Activated CD4-positive, CD25-positive, alpha-beta regulatory T cell treated with anti-CD3 and anti-CD28 coated beads, Interleukin-2, amount 50 U/mL, for 16 hours (primary cell): Measurements from ENCODE around the gene BLACAT1.
"Not testable (repeated sequence)": the region's sequence is repeated elsewhere in the genome, so short reads cannot be mapped to it uniquely, and the experiment has no call there.

ENCODE experiments used
- DNase-seq: peaks from one replicate; pipeline ENCODE4 v3.0.0-alpha.2; 2020; ENCODE audit warnings: low read depth, low spot score

The BLACAT1 gene

GRCh38 chr1:205441716-205442050 lies 14.2 kb downstream of the BLACAT1 start:
- DNase-seq = no peak

DNA sequence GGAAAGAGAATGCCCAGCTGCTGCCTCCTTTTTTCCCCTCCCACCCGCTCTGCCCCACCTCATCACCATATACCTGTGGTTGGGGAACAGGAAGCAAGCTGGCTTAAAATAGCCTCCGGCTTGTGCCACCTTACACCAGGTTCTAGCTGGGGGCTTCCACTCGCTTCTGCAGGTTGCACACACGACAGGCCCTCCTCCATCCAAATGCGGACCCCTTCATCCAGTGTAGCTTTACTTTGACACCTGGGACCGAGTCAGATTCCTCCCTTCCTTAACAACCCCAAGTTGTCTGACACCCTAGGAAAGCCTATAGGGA lies 14.6 kb downstream of the BLACAT1 start:
- no peak for DNase-seq

GRCh38 chr1:205440476-205441317 lies 15.1 kb downstream of the BLACAT1 start:
- peak; percentile 31 for DNase-seq

DNA sequence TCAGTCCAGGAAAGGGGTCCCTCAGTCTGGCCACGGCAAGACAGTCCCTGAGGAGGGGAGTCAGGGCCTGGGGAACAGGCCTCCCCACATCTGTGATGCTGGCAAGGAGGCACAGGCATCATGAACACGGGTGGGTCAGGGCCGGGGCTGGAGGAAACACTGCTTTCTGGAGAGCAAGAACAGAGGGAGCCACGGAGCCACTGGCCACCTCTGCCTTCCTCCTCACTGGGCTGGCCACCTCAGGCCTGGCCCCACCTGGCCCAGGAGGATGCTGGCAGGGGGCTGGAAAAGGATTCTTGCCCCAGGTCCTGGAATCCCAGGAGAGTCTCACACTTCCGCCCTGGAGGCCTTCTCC lies 15.7 kb downstream of the BLACAT1 start:
- no peak for DNase-seq

GRCh38 chr1:205438213-205439158 lies 17.4 kb downstream of the BLACAT1 start:
- DNase-seq = no peak

DNA sequence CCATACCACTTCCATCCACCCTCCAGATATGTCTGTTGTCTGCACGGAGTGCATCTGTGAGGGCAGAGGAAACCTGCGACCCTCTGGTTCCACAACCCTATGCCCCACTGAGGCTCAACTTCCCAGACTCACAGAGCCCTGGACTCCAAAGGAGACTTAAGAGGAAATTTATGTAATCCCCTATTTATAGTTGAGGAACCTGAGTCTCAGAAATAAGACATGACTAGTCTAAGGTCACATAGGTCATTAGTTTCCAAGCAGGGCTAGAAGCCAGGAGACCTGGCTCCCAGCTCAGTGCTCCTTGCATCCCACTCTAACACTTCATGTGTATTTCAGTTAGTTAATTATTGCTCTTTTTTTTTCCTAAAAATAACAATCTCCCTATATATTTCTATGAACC lies 18.3 kb downstream of the BLACAT1 start:
- DNase-seq = no peak

GRCh38 chr1:205436776-205437410 lies 19.0 kb downstream of the BLACAT1 start:
- no peak for DNase-seq

- DNase-seq = no peak
Observed at GRCh38 chr1:205435578-205436573, 20.0 kb downstream of the BLACAT1 start.

DNA sequence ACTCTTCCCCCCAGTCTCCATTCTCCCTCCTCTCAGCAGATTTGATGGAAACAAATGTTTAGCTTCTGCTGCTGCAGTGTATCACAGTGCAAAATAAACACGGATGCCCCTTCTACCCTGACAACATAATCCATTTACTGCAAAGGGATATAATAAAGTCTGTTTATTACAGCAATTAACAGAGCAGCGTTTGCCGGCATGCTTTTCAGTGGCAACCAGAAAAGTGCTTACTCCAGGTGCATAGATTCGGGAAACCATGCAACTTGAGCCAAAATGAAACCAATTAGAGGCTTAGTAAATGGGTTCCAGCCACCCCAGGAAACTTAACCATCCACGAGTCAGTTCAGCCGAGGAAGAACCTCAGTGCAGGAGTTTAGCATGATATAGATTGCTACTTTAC lies 21.1 kb downstream of the BLACAT1 start:
- no peak for DNase-seq

DNA sequence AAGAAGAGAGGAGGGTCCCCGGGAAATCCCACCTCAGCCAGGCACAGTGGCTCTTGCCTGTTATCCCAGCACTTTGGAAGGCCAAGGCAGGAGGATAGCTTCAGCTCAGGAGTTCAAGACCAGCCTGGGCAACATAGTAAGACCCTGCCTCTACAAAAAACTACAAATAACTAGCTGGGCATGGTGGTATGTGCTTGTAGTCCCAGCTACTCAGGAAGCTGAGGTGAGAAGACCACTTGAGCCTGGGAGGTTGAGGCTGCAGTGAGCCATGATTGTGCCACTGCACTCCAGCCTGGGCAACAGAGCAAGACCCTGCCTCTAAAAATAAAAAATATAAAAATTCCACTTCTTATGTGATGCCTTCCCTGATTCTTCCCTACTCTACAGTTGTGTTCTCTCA lies 23.2 kb downstream of the BLACAT1 start:
- DNase-seq = not testable (repeated sequence)

DNA sequence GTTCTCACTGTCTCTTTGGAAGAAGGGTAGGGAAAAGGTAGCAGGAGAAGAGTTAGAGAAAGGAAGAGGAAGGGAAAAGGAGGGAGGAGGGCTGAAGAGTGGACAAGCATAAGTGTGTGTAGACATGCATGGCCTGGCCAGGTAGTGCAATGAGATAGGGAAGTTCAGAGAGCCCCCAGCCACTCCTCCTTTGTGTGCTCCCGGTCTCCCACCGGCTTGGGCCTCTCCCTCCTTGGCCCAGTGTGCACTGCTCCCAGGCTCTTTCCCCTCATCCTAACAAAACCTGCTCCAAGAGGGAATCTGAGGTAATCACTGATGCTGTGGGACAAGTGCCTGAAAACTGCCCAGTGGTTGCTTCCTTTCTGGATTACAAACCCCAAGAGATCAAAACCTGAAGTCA lies 23.7 kb downstream of the BLACAT1 start:
- DNase-seq = no peak

DNA sequence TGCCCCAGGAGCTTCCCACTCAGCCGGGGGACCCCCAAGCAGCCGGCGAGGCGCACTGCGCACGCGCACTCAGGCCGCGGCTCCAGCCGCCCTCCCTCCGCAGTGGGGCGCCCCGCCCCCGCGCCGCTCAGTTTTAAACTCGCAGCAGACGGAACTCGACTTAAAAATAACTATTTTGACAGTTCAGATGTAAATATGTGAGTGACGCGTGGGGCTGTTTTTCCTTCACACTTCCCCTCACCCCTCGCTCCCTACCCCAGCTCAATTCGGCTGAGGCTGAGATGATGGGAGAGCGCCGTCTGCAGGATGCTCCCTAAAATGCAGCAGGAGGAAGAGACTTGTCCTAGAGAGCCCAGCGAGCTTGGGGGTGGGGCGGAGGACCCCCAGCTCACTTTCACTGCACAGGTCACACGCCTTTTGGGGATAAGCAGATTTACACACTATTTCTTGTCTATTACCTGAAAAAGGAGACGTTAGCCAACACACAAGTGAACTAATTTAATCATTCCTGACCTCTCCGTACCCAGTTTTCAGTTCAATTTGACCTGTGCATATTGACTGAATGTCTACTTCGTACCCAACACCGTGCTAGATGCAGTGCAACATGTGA lies 25.0 kb downstream of the BLACAT1 start:
- peak; percentile 15 for DNase-seq

- DNase-seq = no peak
Observed at GRCh38 chr1:205429762-205430695, 25.8 kb downstream of the BLACAT1 start.

DNA sequence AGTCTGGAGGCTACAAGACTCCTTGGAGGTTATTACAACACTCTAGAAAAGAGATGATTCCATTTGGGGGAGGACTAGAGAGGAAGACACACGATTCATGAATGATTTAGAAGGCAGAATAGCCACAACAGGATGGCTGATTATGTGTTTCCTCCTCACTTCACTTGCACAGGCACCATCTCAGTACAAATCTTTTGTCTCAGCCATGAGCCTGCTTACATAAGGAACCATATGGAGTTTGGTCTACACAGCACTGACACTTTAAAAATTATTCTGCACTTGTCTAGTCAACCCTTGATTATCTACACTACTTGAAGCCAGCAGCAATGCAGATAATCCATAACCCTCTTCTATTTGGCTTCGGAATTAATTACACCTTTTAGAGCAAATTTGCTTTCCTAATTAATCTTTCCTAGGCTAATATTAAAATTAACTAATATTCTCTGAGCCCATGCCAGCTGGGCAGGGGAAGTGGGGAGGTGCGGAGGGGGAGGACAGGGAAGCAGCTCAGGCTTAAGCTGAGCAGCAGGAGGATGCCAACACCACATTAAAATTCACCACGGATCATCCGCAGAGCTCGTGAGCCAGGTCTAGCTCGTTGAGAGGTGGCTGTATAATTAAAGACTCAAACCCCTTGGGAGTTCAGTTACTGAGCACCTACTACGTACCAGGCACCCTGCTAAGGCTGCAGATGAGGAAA lies 30.8 kb downstream of the BLACAT1 start:
- DNase-seq = no peak

GRCh38 chr1:205423814-205424399 lies 31.9 kb downstream of the BLACAT1 start:
- no peak for DNase-seq

DNA sequence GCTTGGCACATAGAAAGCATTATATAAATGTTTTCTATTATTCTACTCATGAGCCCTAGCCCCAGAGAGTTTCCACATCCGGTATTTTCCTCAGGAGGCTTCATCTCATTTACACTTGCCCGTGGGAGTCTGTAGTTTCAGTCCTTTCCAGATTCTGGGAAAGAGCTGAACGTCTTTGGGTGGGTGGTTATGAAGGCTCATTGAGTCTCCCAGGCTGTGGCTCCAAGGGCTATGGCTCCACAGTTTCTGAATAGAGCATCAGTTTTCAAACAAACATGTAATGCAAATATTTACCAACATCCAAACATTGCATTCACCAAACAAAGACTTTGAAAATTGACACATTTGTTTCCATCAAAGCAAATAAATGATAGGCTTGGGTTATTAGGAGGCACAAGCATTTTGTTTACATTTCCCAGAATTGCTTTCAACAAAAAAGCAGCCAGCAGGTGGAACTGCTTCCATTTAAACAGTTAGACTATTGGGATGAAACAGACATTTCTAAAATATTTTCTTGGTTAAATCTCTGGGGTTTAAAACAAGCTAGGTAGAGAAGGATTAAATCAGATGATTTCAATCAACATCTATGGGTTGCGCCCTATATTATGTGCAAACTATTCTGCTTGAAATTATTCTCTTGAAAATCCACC lies 32.7 kb downstream of the BLACAT1 start:
- no peak for DNase-seq

- DNase-seq = no peak
Observed at GRCh38 chr1:205421798-205422197, 34.0 kb downstream of the BLACAT1 start, which contains the start of gene LEMD1. LEMD1 (minus strand) TSS chr1:205422056; CDS start chr1:205420536, 1,520 bp downstream.

- no peak for DNase-seq
Observed at GRCh38 chr1:205420938-205421337, 34.9 kb downstream of the BLACAT1 start.
